HepG2 (cell line): ENCODE results near the gene SLC2A8. TPM values are rescaled to one million over a fixed set of nuclear protein-coding genes. Genes with fewer than 3 reads are reported as not detected.

Experiments
- AGO2 ChIP-seq: fragments of 200-400 bp; formaldehyde crosslinking; optimal IDR thresholded peaks from 2 replicates; pipeline ENCODE3; 2017; ENCODE audit warnings: mild to moderate bottlenecking, low read depth, low read length, moderate library complexity
- ARID3A ChIP-seq: IDR thresholded peaks from 2 replicates; pipeline ENCODE4 v1.6.1; 2012; ENCODE audit warnings: low read depth, low read length, improper control_type of control experiment
- EEA1 ChIP-seq: sonication (generic); formaldehyde crosslinking; IDR thresholded peaks from 2 replicates; pipeline ENCODE4 v1.5.1; 2020; ENCODE audit warnings: mild to moderate bottlenecking, missing genetic modification reagents, borderline replicate concordance
- HCFC1 ChIP-seq: fragments of 150-350 bp; IDR thresholded peaks from 2 replicates; pipeline ENCODE4 v1.6.1; 2014; ENCODE audit warnings: low read depth, low read length
- HMG20A ChIP-seq: IDR thresholded peaks from 2 replicates; pipeline ENCODE4 v1.6.1; 2016; ENCODE audit warnings: borderline replicate concordance
- KLF16 ChIP-seq, 2 experiments: sonication (generic) in 1 of 2; formaldehyde crosslinking in 1 of 2; IDR thresholded peaks; 2 replicates each; pipeline versions ENCODE4 v1.6.1 to v1.8.0; 2016 to 2023; ENCODE audit warnings: missing genetic modification reagents in 2 of 2, missing compliant biosample characterization in 1 of 2
- ONECUT2 ChIP-seq: sonication (generic); formaldehyde crosslinking; IDR thresholded peaks from 2 replicates; pipeline ENCODE4 v1.4.0; 2020; ENCODE audit warnings: missing genetic modification reagents
- PCBP2 ChIP-seq: fragments of 200-400 bp; formaldehyde crosslinking; optimal IDR thresholded peaks from 2 replicates; pipeline ENCODE3; 2018; ENCODE audit warnings: low read length, low read depth; ENCODE audit not compliant: poor library complexity, severe bottlenecking
- RAD21 ChIP-seq: fragments of 450-650 bp; formaldehyde crosslinking; IDR thresholded peaks from 2 replicates; pipeline ENCODE4 v1.5.0; 2020; ENCODE audit warnings: mild to moderate bottlenecking
- SYNCRIP ChIP-seq: fragments of 200-400 bp; formaldehyde crosslinking; IDR thresholded peaks from 2 replicates; pipeline ENCODE4 v1.6.1; 2018; ENCODE audit warnings: mild to moderate bottlenecking, low read depth, low read length; ENCODE audit not compliant: insufficient read depth
- ZBED4 ChIP-seq: sonication (generic); formaldehyde crosslinking; IDR thresholded peaks from 2 replicates; pipeline ENCODE4 v1.4.0; 2020; ENCODE audit warnings: missing genetic modification reagents, borderline replicate concordance
- ZHX2 ChIP-seq, 2 experiments: sonication (generic) in 1 of 2; formaldehyde crosslinking in 1 of 2; IDR thresholded peaks; 2 replicates each; pipeline versions ENCODE4 v1.6.1 to v1.9.0; 2014 to 2022; ENCODE audit warnings: antibody characterized with exemption in 1 of 2, borderline replicate concordance in 1 of 2, inconsistent platforms in 1 of 2, low read depth in 1 of 2, missing genetic modification reagents in 1 of 2
- ZNF256 ChIP-seq: sonication (generic); formaldehyde crosslinking; conservative IDR thresholded peaks from 2 replicates; pipeline ENCODE4 v1.4.0; 2020; ENCODE audit warnings: missing genetic modification reagents
- ZNF34 ChIP-seq: sonication (generic); formaldehyde crosslinking; IDR thresholded peaks from 2 replicates; pipeline ENCODE4 v1.4.0; 2020; ENCODE audit warnings: mild to moderate bottlenecking, missing genetic modification reagents, borderline replicate concordance
- ZNF441 ChIP-seq: sonication (generic); formaldehyde crosslinking; IDR thresholded peaks from 2 replicates; pipeline ENCODE4 v1.7.0; 2021; ENCODE audit warnings: missing genetic modification reagents, borderline replicate concordance
- polyA plus RNA-seq, 8 experiments: library from polyadenylated mRNA; depleted of rRNA in 3 of 8; stranded (reverse) in 7 of 8; unstranded in 1 of 8; fragments of >200 nt; fragmentation: Illumina TruSeq in 4 of 8; extraction: Trizol in 4 of 8; gene quantifications; 2 replicates each; pipeline versions ENCODE4 v1.2.1 to v1.2.3, GENCODE V29; 2011 to 2016; ENCODE audit warnings: low read depth in 4 of 8, missing spikeins in 1 of 8, mixed read lengths in 1 of 8; ENCODE audit not compliant: insufficient read depth in 1 of 8
- total RNA-seq, 5 experiments: library from RNA; depleted of rRNA; stranded (reverse); fragments of >200 nt; fragmentation: Illumina TruSeq; extraction: Trizol; gene quantifications; 2 replicates each; pipeline ENCODE4 v1.2.3, GENCODE V29; 2016; ENCODE audit warnings: low read depth in 1 of 5

The SLC2A8 gene
- total and polyA plus RNA-seq, 2 of the 13 experiments (the other 11 are each of a cell fraction or from before 2014, with no cell fraction given), result 22.6 to 48.6 TPM

- TF ChIP-seq ZHX2 (IDR thresholded peaks at IDR 0.05; ENCODE audit: low read depth), result no peak
- no peak for TF ChIP-seq ZHX2 (CRISPR knock-in tag; IDR thresholded peaks at IDR 0.05; ENCODE audit: borderline replicate concordance)
- no peak for TF ChIP-seq ARID3A
- TF ChIP-seq ONECUT2 (CRISPR knock-in tag), result no peak
- no peak for TF ChIP-seq HCFC1
- TF ChIP-seq SYNCRIP, result no peak
- 0 out of 2 replicates have a peak, but pooled peaks have one; percentile 36 for TF ChIP-seq ZBED4
- TF ChIP-seq KLF16 (CRISPR knock-in tag; IDR thresholded peaks at IDR 0.05), result no peak
- TF ChIP-seq AGO2, result peak; percentile 80
- TF ChIP-seq PCBP2, result no peak
- TF ChIP-seq ZNF34 (CRISPR knock-in tag), result no peak
- no peak for TF ChIP-seq HMG20A (CRISPR knock-in tag)
- TF ChIP-seq ZNF441 (CRISPR knock-in tag), result no peak
- peak; percentile 90 for TF ChIP-seq RAD21 (CRISPR knock-in tag)
- TF ChIP-seq ZNF256 (CRISPR knock-in tag), result no peak
- no peak for TF ChIP-seq EEA1
These were observed 791 bp downstream of the SLC2A8 start (continued) for GRCh38 chr9:127397646-127398274.
